Lower lobe of right lung (tissue), 2 donors: Measurements from ENCODE around the gene SEMA3D. TPM values are rescaled to one million over a fixed set of nuclear protein-coding genes. Genes with fewer than 3 reads are reported as not detected.
"Not testable (repeated sequence)": the region's sequence is repeated elsewhere in the genome, so short reads cannot be mapped to it uniquely, and the experiment has no call there.

Source experiments
- ATAC-seq, 2 donors: fragments of 200-7000 bp; cut with Tn5 transposase; one replicate each; pipeline ENCODE4 v1.9.1; 2020 to 2022; ENCODE audit warnings: mild to moderate bottlenecking in 2 of 2, moderate library complexity in 2 of 2
- DNase-seq: peaks from one replicate; pipeline ENCODE4 v3.0.0-alpha.2; 2020
- H3K27ac ChIP-seq: fragments of 200-600 bp; one replicate; pipeline ENCODE4 v1.8.0; 2022
- H3K27me3 ChIP-seq: fragments of 200-600 bp; one replicate; pipeline ENCODE4 v1.8.0; 2022; ENCODE audit warnings: low read depth
- H3K36me3 ChIP-seq: fragments of 200-600 bp; one replicate; pipeline ENCODE4 v1.8.0; 2022; ENCODE audit warnings: mild to moderate bottlenecking
- H3K4me1 ChIP-seq: fragments of 200-600 bp; one replicate; pipeline ENCODE4 v1.8.0; 2022
- H3K4me3 ChIP-seq: fragments of 200-600 bp; one replicate; pipeline ENCODE4 v1.8.0; 2022; ENCODE audit warnings: mild to moderate bottlenecking
- H3K9me3 ChIP-seq: fragments of 200-600 bp; one replicate; pipeline ENCODE4 v1.8.0; 2022
- intact Hi-C: fragments of 100-400 bp; cut with DNase I; formaldehyde crosslinking; loops from one replicate; pipeline ENCODE4 v1.11.0; 2022
- total RNA-seq: library from RNA; stranded (reverse); fragmentation: NEBNext Ultra II Directional; extraction: Animal tissue kit (Norgen Biotek cat#: 25700); gene quantifications from one replicate; pipeline ENCODE4 v1.2.1, GENCODE V29; 2021
- TF ChIP-seq, protein P1 (sequence below): fragments of 200-600 bp; IDR thresholded peaks from one replicate; pipeline ENCODE4 v1.8.0; 2022; ENCODE audit warnings: antibody characterized with exemption, mild to moderate bottlenecking
- donor health status: DM: no; HTN: yes; CAD: no; lungs with severe emphysema.

Gene SEMA3D
- total RNA-seq, 1 donor from 2014 or later: 8.0 TPM

DNA sequence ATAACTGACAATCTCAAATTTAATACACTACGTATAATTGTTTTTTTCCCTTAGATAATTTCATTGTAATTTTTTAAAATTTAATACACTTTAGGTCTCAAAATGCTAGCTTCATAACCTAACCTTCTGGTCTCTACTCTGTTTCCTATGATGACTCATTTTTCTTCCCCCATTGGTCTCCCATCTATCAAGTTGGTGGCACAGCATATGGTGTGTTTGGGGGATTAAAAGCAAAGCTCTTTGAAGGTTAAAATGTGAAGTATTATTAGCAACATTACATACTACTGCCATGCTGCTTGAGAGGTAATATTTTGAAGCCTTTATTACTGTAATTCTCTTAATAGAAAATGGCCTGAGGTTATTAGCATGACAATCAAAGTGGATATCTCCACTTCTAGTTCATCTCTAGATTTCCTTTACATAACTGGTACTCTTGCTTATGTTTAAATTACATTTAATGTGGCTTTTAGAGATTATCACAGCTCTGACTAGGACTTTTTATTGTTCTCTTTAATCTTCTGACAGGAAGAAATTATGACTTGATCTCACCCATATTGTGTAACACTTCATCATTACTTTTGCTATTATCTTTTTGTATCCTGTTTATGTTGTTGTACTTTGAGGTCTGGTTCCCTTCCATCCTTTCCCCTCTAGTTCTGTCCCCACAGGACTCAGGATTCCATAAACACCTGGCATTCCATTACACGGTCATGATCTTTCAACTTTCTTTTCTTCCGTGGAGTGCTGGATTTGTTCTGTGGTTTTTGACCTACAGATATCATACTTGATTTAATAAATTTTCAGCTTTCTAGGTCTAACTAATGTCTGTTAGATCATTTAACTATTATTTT is 185.1 kb downstream of the SEMA3D start:
- H3K4me1 ChIP-seq: no peaks in the 10 kb centered on the region
- H3K9me3 ChIP-seq: no peaks in the 10 kb centered on the region
- H3K27ac ChIP-seq: no peak overlapping the region
- no peak for DNase-seq
- no peak for ATAC-seq
- H3K36me3 ChIP-seq: no peaks in the 10 kb centered on the region
- intact Hi-C loops: no loop called here
- H3K4me3 ChIP-seq: no peak overlapping the region
- TF ChIP-seq, protein P1, sequence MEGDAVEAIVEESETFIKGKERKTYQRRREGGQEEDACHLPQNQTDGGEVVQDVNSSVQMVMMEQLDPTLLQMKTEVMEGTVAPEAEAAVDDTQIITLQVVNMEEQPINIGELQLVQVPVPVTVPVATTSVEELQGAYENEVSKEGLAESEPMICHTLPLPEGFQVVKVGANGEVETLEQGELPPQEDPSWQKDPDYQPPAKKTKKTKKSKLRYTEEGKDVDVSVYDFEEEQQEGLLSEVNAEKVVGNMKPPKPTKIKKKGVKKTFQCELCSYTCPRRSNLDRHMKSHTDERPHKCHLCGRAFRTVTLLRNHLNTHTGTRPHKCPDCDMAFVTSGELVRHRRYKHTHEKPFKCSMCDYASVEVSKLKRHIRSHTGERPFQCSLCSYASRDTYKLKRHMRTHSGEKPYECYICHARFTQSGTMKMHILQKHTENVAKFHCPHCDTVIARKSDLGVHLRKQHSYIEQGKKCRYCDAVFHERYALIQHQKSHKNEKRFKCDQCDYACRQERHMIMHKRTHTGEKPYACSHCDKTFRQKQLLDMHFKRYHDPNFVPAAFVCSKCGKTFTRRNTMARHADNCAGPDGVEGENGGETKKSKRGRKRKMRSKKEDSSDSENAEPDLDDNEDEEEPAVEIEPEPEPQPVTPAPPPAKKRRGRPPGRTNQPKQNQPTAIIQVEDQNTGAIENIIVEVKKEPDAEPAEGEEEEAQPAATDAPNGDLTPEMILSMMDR: no peak
- H3K27me3 ChIP-seq: no peaks in the 10 kb centered on the region

DNA sequence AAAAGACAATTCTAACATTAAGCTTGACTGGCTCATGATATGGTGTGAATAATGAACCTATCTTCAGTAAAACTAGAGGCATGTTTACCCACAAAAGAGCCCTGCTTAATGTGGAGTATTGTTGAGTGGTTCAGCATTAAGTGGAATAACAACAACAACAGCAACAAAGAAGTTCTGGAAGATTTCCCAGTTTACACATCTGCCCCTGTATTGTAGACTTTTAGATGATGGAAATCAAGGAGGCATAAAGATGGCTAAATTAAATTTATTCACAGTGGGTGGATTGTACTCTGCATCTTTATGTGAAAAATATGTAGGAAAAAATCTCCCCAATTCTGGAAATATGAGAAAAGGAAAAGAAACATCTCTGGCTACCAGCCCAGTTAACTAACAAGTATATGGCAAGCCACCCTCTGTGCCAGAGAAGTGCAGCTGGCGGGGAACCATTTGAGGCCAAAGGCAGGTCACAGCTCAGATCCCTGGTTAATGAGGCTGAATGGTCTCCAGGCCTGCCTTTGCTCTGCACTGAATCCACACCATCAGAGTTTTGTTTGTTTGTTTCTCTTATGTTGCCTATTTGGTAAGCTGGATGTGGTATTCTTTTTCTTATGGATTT is 186.0 kb downstream of the SEMA3D start:
- ATAC-seq (no peak), DNase-seq (no peak)
- H3K9me3 ChIP-seq: no peaks in the 10 kb centered on the region
- TF ChIP-seq, protein P1: no peak
- no peaks in the 10 kb centered on the region for H3K36me3 ChIP-seq
- no peak overlapping the region for H3K4me3 ChIP-seq
- no peaks in the 10 kb centered on the region for H3K4me1 ChIP-seq
- intact Hi-C loops: no loop called here
- H3K27me3 ChIP-seq: no peaks in the 10 kb centered on the region
- H3K27ac ChIP-seq: no peak overlapping the region

DNA sequence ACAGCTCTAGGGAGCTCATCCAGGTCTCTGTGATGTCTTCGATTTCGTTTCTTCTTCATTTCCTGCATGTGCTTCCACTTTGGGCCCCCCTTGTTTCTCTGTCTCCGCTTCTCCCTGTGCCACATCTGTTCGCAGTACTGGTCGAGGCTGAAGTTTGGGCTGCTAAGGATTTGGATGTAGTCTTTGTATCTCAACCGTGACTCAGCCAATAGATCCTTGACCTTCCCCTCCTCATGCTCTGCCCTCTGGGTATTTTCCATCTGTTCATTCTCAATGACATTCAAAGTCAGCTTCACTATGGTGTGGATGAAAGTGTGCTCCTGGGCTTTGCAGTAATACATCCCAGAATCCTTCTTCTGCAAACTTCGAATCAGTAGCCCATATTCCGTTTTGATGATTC is 187.4 kb downstream of the SEMA3D start:
- intact Hi-C loops: no loop called here
- Histone ChIP-seq H3K9me3 (no peaks in the 10 kb centered on the region), H3K36me3 (no peaks in the 10 kb centered on the region), H3K27ac (no peak overlapping the region), H3K4me3 (no peak overlapping the region), H3K4me1 (no peaks in the 10 kb centered on the region), H3K27me3 (no peaks in the 10 kb centered on the region)
- DNase-seq (no peak), ATAC-seq (no peak)
- TF ChIP-seq, protein P1: no peak

DNA sequence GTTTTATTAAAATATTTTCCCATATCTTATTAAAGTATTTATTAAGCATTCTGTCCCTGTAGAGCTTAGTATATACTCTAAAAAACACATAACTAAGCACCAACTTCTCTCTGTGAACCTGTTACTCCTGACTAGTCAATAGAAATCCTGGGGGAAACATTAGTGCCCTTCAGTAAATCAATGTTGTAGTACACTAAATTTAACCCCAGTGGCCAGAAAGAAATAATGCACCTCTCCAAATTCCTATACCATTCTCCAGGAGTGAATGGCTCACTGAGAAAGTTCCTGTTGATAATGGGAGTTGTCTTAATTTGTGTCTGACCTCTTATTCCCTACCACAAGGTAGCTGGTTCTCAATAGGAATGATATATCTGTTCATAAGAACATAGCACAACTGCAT is 188.2 kb downstream of the SEMA3D start:
- H3K4me3 ChIP-seq: no peak overlapping the region
- H3K4me1 ChIP-seq: no peaks in the 10 kb centered on the region
- DNase-seq (no peak), ATAC-seq (no peak)
- no peaks in the 10 kb centered on the region for H3K9me3 ChIP-seq
- intact Hi-C loops: no loop called here
- no peaks in the 10 kb centered on the region for H3K36me3 ChIP-seq
- H3K27ac ChIP-seq: no peak overlapping the region
- TF ChIP-seq, protein P1: no peak
- H3K27me3 ChIP-seq: no peaks in the 10 kb centered on the region

DNA sequence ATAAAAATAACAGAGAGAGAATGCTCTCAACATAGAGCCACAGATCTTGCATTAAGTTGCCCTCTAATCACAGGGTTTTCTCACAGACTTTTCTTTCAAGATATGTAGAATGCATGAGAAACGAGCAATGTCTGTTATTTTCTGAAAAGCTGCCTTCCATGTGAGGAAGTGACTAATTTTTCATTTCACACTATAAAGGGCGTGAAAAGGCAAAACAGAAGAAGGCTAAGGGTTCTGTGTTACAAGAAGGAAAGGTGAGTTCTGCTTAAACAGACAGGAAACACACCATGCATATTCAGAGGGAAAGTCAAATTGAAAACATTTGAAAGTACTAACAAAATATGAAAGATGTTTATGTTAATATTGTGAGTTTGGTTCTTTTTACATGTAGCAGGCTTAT is 189.2 kb downstream of the SEMA3D start:
- Histone ChIP-seq H3K4me1 (no peaks in the 10 kb centered on the region), H3K4me3 (no peak overlapping the region), H3K27me3 (no peaks in the 10 kb centered on the region), H3K9me3 (no peaks in the 10 kb centered on the region), H3K36me3 (no peaks in the 10 kb centered on the region), H3K27ac (no peak overlapping the region)
- ATAC-seq: no peak
- intact Hi-C loops: no loop called here
- no peak for DNase-seq
- TF ChIP-seq, protein P1: no peak

DNA sequence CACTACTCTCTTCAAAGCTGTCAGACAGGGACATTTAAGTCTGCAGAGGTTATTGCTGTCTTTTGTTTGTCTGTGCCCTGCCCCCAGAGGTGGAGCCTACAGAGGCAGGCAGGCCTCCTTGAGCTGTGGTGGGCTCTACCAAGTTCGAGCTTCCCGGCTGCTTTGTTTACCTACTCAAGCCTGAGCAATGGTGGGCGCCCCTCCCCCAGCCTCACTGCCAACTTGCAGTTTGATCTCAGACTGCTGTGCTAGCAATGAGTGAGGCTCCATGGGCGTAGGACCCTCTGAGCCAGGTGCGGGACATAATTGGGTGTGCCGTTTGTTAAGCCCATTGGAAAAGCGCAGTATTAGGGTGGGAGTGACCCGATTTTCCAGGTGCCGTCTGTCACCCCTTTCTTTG is 193.9 kb downstream of the SEMA3D start:
- ATAC-seq, H3K27me3 ChIP-seq, H3K27ac ChIP-seq, H3K4me3 ChIP-seq, H3K4me1 ChIP-seq, H3K9me3 ChIP-seq, H3K36me3 ChIP-seq, DNase-seq, intact Hi-C loops: not testable (repeated sequence)
